ENCODE results near the gene GPC1.

DNA sequence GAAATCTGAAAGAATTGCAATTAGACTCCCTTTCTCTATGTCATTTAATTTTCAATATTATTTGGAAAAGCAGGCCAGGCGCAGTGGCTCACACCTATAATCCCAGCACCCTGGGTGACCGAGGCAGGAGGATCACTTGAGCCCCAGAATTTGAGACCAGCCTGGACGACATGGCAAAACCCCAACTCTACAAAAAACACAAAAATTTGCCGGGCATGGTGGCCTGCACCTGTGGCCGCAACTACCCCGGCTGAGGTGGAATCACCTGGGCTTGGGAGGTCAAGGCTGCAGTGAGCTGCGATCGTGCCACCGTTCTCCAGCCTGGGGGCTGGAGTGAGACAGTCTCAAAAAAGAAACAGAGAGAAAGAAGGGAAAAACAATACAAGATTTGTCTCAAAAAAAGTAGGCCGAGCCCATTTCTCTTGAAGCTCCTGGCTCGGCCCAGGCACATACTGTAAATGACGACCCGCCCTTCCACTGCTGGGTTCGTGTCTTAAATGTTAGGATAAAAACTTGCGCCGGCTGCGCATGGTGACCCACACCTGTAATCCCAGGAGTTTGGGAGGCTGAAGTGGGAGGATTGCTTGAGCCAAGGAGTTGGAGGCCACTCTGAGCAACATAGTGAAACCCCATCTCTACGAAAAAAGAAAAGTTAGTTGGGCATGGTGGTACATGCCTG is 31.1 kb upstream of the GPC1 start:
- no peak for TF ChIP-seq POLR2A (IDR thresholded peaks at IDR 0.05)
- TF ChIP-seq, protein P1, sequence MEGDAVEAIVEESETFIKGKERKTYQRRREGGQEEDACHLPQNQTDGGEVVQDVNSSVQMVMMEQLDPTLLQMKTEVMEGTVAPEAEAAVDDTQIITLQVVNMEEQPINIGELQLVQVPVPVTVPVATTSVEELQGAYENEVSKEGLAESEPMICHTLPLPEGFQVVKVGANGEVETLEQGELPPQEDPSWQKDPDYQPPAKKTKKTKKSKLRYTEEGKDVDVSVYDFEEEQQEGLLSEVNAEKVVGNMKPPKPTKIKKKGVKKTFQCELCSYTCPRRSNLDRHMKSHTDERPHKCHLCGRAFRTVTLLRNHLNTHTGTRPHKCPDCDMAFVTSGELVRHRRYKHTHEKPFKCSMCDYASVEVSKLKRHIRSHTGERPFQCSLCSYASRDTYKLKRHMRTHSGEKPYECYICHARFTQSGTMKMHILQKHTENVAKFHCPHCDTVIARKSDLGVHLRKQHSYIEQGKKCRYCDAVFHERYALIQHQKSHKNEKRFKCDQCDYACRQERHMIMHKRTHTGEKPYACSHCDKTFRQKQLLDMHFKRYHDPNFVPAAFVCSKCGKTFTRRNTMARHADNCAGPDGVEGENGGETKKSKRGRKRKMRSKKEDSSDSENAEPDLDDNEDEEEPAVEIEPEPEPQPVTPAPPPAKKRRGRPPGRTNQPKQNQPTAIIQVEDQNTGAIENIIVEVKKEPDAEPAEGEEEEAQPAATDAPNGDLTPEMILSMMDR (IDR thresholded peaks at IDR 0.05), result no peak

Measured in heart left ventricle (tissue), 13 donors.